NCI-H510A treated with DMSO at 0.1 percent for 48 hours (cell line): ENCODE measurements around the gene TNNT2.

Experiments
- DNase-seq: peaks from one replicate; lab custom pipeline; 2025; lab: John Stamatoyannopoulos, UW

The TNNT2 gene

GRCh38 chr1:201377611-201378092 lies at the start of gene TNNT2:
TSS of gene TNNT2 (minus strand) at chr1:201377680. CDS start at chr1:201373254, 4,426 bp downstream.
- DNase-seq, result no peak

- DNase-seq, result no peak
These were observed 49.2 kb upstream of the TNNT2 start for GRCh38 chr1:201426479-201427310.

GRCh38 chr1:201424146-201424545 lies 46.7 kb upstream of the TNNT2 start:
- DNase-seq, result no peak

GRCh38 chr1:201423655-201424054 lies 46.2 kb upstream of the TNNT2 start:
- DNase-seq, result no peak

- no peak for DNase-seq
These were observed 45.1 kb upstream of the TNNT2 start for GRCh38 chr1:201422436-201423030.

- no peak for DNase-seq
These were observed 44.5 kb upstream of the TNNT2 start for GRCh38 chr1:201422026-201422425.

GRCh38 chr1:201421041-201421440 lies 43.6 kb upstream of the TNNT2 start:
- DNase-seq, result no peak

GRCh38 chr1:201420608-201421002 lies 43.1 kb upstream of the TNNT2 start:
- DNase-seq, result no peak

GRCh38 chr1:201419746-201420607 lies 42.5 kb upstream of the TNNT2 start:
- no peak for DNase-seq

- DNase-seq, result no peak
These were observed 41.8 kb upstream of the TNNT2 start for GRCh38 chr1:201419256-201419655.

GRCh38 chr1:201418461-201418860 lies 41.0 kb upstream of the TNNT2 start:
- no peak for DNase-seq

- no peak for DNase-seq
These were observed 36.7 kb upstream of the TNNT2 start for GRCh38 chr1:201414051-201414738.

- DNase-seq, result no peak
These were observed 33.8 kb upstream of the TNNT2 start for GRCh38 chr1:201411292-201411691.

GRCh38 chr1:201409440-201409839 lies 32.0 kb upstream of the TNNT2 start:
- DNase-seq, result no peak

GRCh38 chr1:201408834-201409200 lies 31.3 kb upstream of the TNNT2 start:
- DNase-seq, result no peak

GRCh38 chr1:201408176-201408833 lies 30.8 kb upstream of the TNNT2 start:
- peak; percentile 74 for DNase-seq

- no peak for DNase-seq
These were observed 29.4 kb upstream of the TNNT2 start for GRCh38 chr1:201406831-201407406.

GRCh38 chr1:201405484-201405831 lies 28.0 kb upstream of the TNNT2 start:
- DNase-seq, result no peak

GRCh38 chr1:201404722-201405483 lies 27.4 kb upstream of the TNNT2 start:
- DNase-seq, result no peak

- DNase-seq, result no peak
These were observed 26.6 kb upstream of the TNNT2 start for GRCh38 chr1:201404055-201404454.
